SK-N-SH (cell line): ENCODE measurements around the gene EIF3K. TPM values are rescaled to one million over a fixed set of nuclear protein-coding genes. Genes with fewer than 3 reads are reported as not detected.

ENCODE experiments used
- CTCF ChIA-PET: fragments of 300-600, 350-600 bp; formaldehyde crosslinking; extraction: SDS; loops from one replicate; lab custom pipeline; 2021; lab: Yijun Ruan, JAX
- POLR2A ChIA-PET: fragments of 350-600 bp; sonication (Branson Sonifier 250); formaldehyde crosslinking; extraction: SDS; loops from one replicate; lab custom pipeline; 2020; ENCODE audit warnings: antibody characterized with exemption, inconsistent platforms; lab: Yijun Ruan, JAX
- DNase-seq: peaks from one replicate; pipeline ENCODE4 v3.0.0; 2012
- H2AFZ ChIP-seq: fragments of 200-600 bp; sonication (generic); 2 replicates; pipeline ENCODE4 v1.8.1; 2016; ENCODE audit warnings: antibody characterized with exemption, mild to moderate bottlenecking, low read depth
- H3F3A ChIP-seq: fragments of 200-600 bp; sonication (generic); replicated peaks from 2 replicates; pipeline ENCODE3; 2016; ENCODE audit warnings: antibody characterized with exemption, mild to moderate bottlenecking; ENCODE audit not compliant: insufficient read depth
- H3K27ac ChIP-seq, 2 experiments: fragments of 200-500 bp in 1 of 2; fragments of 200-600 bp in 1 of 2; sonication (Bioruptor generic) in 1 of 2; sonication (generic), shearing (Covaris generic) in 1 of 2; 2 replicates each; pipeline versions ENCODE4 v1.5.1 to v1.6.1; 2014 to 2016; ENCODE audit warnings: low read depth in 2 of 2, inconsistent platforms in 1 of 2, low read length in 1 of 2, mild to moderate bottlenecking in 1 of 2, mixed read lengths in 1 of 2
- H3K27me3 ChIP-seq: fragments of 200-600 bp; sonication (generic), shearing (Covaris generic); 2 replicates; pipeline ENCODE4 v1.6.1; 2016; ENCODE audit warnings: mixed run types; ENCODE audit not compliant: insufficient read depth
- H3K36me3 ChIP-seq, 2 experiments: fragments of 200-500 bp in 1 of 2; fragments of 200-600 bp in 1 of 2; sonication (Bioruptor generic) in 1 of 2; sonication (generic) in 1 of 2; replicated peaks in 1 of 2; 2 replicates each; pipeline versions ENCODE3 to v1.5.1; 2014 to 2016; ENCODE audit warnings: low read length in 1 of 2, mild to moderate bottlenecking in 1 of 2; ENCODE audit not compliant: insufficient read depth in 2 of 2, control insufficient read depth in 1 of 2
- H3K4me1 ChIP-seq, 2 experiments: fragments of 200-500 bp in 1 of 2; fragments of 200-600 bp in 1 of 2; sonication (Bioruptor generic) in 1 of 2; sonication (generic), shearing (Covaris generic) in 1 of 2; 2 replicates each; pipeline versions ENCODE4 v1.5.1 to v1.6.1; 2014 to 2016; ENCODE audit warnings: low read depth in 1 of 2, low read length in 1 of 2, mixed run types in 1 of 2; ENCODE audit not compliant: insufficient read depth in 2 of 2, control insufficient read depth in 1 of 2
- H3K4me2 ChIP-seq: fragments of 200-600 bp; sonication (generic), shearing (Covaris generic); 2 replicates; pipeline ENCODE4 v1.6.1; 2017; ENCODE audit warnings: mixed run types
- H3K4me3 ChIP-seq, 2 experiments: fragments of 200-500 bp in 1 of 2; fragments of 200-600 bp in 1 of 2; sonication (Bioruptor generic) in 1 of 2; sonication (generic), shearing (Covaris generic) in 1 of 2; 2 replicates each; pipeline versions ENCODE4 v1.5.1 to v1.8.1; 2014 to 2016; ENCODE audit warnings: low read depth in 2 of 2, inconsistent platforms in 1 of 2, low read length in 1 of 2, mild to moderate bottlenecking in 1 of 2, mixed read lengths in 1 of 2, moderate library complexity in 1 of 2
- H3K79me2 ChIP-seq: fragments of 200-600 bp; sonication (generic); 2 replicates; pipeline ENCODE4 v1.8.1; 2017; ENCODE audit warnings: mild to moderate bottlenecking; ENCODE audit not compliant: insufficient read depth
- H3K9ac ChIP-seq: fragments of 200-600 bp; sonication (generic); 2 replicates; pipeline ENCODE4 v1.6.1; 2017; ENCODE audit warnings: mixed run types
- H3K9me2 ChIP-seq: fragments of 200-600 bp; sonication (generic); 2 replicates; pipeline ENCODE4 v1.6.1; 2017; ENCODE audit warnings: mixed run types
- H3K9me3 ChIP-seq: fragments of 200-600 bp; sonication (generic); 2 replicates; pipeline ENCODE4 v1.6.1; 2017; ENCODE audit warnings: mixed run types, mild to moderate bottlenecking, moderate library complexity
- H4K20me1 ChIP-seq: fragments of 200-600 bp; sonication (generic); 2 replicates; pipeline ENCODE4 v1.6.1; 2017; ENCODE audit warnings: mild to moderate bottlenecking, mixed run types; ENCODE audit not compliant: insufficient read depth
- FOXJ3 ChIP-seq: sonication (generic); formaldehyde crosslinking; IDR thresholded peaks from 2 replicates; pipeline ENCODE4 v1.5.1; 2020; ENCODE audit warnings: mild to moderate bottlenecking, missing genetic modification reagents
- FOXM1 ChIP-seq: IDR thresholded peaks from 2 replicates; pipeline ENCODE4 v1.4.0; 2012; ENCODE audit warnings: low read depth, mild to moderate bottlenecking
- MEF2A ChIP-seq: IDR thresholded peaks from 2 replicates; pipeline ENCODE4 v1.4.0; 2012; ENCODE audit warnings: low read depth, borderline replicate concordance
- REST ChIP-seq: IDR thresholded peaks from 2 replicates; pipeline ENCODE4 v1.6.1; 2012; ENCODE audit warnings: mild to moderate bottlenecking, low read depth, low read length, moderate library complexity
- TAF1 ChIP-seq: IDR thresholded peaks from 2 replicates; pipeline ENCODE4 v1.6.1; 2012; ENCODE audit warnings: low read depth, mild to moderate bottlenecking, low read length, moderate library complexity, borderline replicate concordance
- TEAD4 ChIP-seq: IDR thresholded peaks from 2 replicates; pipeline ENCODE4 v1.4.0; 2012; ENCODE audit warnings: mild to moderate bottlenecking, borderline replicate concordance; ENCODE audit not compliant: insufficient read depth
- USF1 ChIP-seq: IDR thresholded peaks from 2 replicates; pipeline ENCODE4 v1.4.0; 2012; ENCODE audit warnings: low read depth, borderline replicate concordance
- ZBTB33 ChIP-seq: IDR thresholded peaks from 2 replicates; pipeline ENCODE4 v1.4.0; 2012; ENCODE audit warnings: low read depth, borderline replicate concordance
- WGBS: methylation state at CpG from one replicate; pipeline ENCODE4 v1.1.6; 2017; ENCODE audit warnings: low lambda C conversion rate; 5-methylcytosine and 5-hydroxymethylcytosine counted together
- polyA plus RNA-seq, 3 experiments: library from polyadenylated mRNA; depleted of rRNA; stranded (reverse); fragments of >200 nt; gene quantifications; 2 replicates each; pipeline ENCODE4 v1.2.3, GENCODE V29; 2012

The EIF3K gene
- polyA plus RNA-seq, 1 of the 3 experiments (the other 2 are of a cell fraction) = 484 TPM

- TF ChIP-seq TAF1 (no peak), USF1 (no peak), REST (no peak), FOXM1 (no peak), MEF2A (no peak), FOXJ3 (CRISPR knock-in tag) (no peak)
- TF ChIP-seq, all 33 proteins: peak for 0
Measured at GRCh38 chr19:38619361-38620174, 580 bp downstream of the EIF3K start (continued).

- CTCF ChIA-PET = interaction anchor here (2.4 kb wide), 1 partner anchor 10 kb away, joined by 14 read pairs; no protein-coding TSS in a partner anchor
- Histone ChIP-seq H3K4me1 (peaks cover 0 to 6% of the 10 kb centered on the region in 2 experiments; a peak in 1 of 4 replicates), H3F3A (no peaks in the 10 kb centered on the region), H3K9me2 (no peaks in the 10 kb centered on the region), H3K4me2 (no peak overlapping the region), H3K27me3 (no peaks in the 10 kb centered on the region), H3K9ac (no peak overlapping the region), H3K9me3 (no peaks in the 10 kb centered on the region), H3K79me2 (peaks cover 21% of the 10 kb centered on the region), H2AFZ (no peak overlapping the region), H4K20me1 (no peaks in the 10 kb centered on the region), H3K4me3 (no peak overlapping the region), H3K36me3 (peaks cover 31 to 52% of the 10 kb centered on the region in 2 experiments), H3K27ac (no peak overlapping the region)
- TF ChIP-seq TEAD4 = no peak
- no peak for TF ChIP-seq MEF2A
- TF ChIP-seq ZBTB33 = no peak
- WGBS = 97% methylated on average over 3 of the region's 3 CpGs
- DNase-seq = no peak
- POLR2A ChIA-PET = no interaction called here
Measured at GRCh38 chr19:38624822-38625221, 5.8 kb downstream of the EIF3K start.
